ELR (cell line): ENCODE data around the gene PDPK1.
"Not testable (repeated sequence)": the region's sequence is repeated elsewhere in the genome, so short reads cannot be mapped to it uniquely, and the experiment has no call there.

Experiments used
- DNase-seq: peaks from one replicate; pipeline ENCODE4 v3.0.0-alpha.2; 2015; ENCODE audit warnings: low read depth

Gene PDPK1

DNA sequence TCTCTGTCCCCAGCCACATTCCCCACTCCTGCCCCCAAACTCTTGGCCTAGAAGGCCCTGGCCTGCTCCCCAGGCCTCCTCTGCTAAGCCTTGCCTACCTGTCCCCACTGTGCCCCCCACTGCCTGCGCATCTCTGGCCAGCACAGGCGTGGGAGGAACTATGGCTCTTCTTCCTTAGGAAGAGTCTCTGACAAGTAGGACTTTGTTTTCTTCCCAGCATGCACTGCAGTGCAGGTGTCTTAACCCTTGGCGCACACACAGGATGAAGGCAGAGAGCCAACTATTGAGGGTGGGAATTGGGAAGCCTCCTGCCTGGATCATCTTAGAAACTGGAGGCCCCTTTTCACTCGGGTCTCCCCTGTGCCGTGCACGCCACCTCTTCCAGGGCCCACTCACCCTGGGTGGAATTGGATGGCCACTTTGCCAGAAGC lies 14.0 kb upstream of the PDPK1 start:
- no peak for DNase-seq

GRCh38 chr16:2524339-2524938 lies 13.4 kb upstream of the PDPK1 start:
- no peak for DNase-seq

DNA sequence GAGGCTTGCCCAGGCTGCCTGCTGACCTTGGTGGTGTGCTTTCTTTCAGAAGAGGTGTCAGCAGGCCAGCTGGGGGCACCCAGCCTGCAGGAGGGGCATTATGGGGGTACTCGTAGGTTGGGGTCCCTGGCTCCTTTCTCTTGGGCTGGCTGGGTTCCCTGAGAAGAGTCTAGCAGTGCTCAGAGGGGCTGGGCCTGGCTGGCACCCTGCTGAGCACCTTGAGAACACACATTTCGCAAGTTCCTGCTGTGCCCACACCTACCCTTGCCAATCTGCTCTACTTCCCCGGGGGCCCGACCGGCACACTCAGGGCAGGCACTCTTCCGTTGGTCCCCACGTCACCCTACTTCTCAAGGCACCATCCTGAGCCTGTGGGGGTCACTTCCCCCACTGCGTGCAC lies 11.7 kb upstream of the PDPK1 start:
- DNase-seq = no peak

GRCh38 chr16:2527071-2527783 lies 10.6 kb upstream of the PDPK1 start:
- DNase-seq = no peak

- DNase-seq = no peak
Observed at GRCh38 chr16:2527784-2528100, 10.1 kb upstream of the PDPK1 start.

DNA sequence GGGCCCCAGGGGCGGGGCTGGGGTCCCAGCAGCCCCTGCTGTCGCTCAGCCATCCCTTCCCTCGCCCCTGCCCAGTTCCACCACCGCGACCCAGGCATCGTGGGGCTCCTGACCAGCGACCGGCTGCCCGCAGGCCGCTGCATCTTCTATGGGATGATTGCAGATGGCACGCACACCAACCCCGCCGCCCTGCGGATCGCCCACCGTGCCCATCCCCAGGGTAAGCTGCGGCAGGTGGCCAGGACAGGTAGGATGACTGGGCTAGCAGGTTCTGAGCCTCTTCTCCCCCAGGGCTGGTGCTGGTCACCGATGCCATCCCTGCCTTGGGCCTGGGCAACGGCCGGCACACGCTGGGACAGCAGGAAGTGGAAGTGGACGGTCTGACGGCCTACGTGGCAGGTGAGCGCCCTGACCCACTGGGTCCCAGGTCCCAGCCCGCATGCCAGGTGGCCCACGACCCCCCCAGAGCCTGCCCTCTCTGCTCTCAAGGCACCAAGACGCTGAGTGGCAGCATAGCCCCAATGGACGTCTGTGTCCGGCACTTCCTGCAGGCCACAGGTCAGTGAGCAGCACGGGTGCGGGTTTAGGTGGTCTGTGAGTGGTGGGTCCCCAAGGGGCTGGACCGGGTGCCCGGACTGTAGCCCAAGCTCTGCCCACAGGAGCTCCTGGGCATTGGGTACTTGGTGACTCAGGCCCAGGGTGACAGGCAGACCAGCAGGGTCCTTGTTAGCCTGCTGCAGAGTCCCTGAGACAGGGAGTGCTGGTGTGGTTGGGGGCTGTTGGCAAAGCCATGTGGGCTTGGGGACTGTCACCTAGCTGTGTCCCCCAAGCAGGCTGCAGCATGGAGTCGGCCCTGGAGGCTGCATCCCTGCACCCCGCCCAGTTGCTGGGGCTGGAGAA lies 9.4 kb upstream of the PDPK1 start:
- DNase-seq = no peak

DNA sequence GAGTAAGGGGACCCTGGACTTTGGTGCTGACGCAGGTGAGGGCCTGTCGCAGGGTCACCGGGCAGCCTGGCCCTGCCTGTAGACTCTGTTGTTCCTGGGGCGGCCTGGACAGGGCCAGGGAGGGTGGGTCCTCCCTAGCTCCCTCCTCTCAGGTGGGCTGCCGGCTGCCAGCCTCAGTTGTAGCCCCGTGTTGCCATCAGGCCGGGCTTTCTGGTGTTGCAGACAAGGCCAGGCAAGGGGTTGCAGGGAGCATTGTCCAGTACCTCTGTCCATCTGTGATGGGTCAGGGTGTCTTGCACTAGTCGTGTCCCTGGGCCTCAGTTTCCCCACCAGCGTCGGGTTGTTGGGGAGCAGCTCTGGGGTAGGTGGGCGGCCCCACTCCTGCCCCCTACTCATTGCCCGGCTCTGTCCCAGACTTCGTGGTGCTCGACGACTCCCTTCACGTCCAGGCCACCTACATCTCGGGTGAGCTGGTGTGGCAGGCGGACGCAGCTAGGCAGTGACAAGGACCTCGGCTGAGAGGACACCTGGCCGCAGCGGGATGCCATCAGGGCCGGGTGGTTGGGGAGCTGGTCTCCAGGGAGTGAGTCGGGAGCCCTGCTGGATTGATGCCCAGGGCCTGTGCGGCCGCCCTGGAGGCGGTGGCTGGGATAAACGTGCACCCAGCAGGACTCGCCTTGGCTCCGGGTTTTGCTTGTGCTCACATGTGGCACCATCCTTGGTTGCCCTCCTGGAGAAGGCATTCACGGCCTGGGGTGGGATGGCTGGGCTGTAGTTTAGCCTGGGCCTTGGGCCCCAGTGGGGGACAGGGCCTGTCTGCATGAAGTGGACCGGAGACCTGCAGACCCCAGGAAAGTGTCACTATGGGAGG lies 8.5 kb upstream of the PDPK1 start:
- DNase-seq = peak; percentile 46

- no peak for DNase-seq
Observed at GRCh38 chr16:2529961-2530628, 7.7 kb upstream of the PDPK1 start.

DNA sequence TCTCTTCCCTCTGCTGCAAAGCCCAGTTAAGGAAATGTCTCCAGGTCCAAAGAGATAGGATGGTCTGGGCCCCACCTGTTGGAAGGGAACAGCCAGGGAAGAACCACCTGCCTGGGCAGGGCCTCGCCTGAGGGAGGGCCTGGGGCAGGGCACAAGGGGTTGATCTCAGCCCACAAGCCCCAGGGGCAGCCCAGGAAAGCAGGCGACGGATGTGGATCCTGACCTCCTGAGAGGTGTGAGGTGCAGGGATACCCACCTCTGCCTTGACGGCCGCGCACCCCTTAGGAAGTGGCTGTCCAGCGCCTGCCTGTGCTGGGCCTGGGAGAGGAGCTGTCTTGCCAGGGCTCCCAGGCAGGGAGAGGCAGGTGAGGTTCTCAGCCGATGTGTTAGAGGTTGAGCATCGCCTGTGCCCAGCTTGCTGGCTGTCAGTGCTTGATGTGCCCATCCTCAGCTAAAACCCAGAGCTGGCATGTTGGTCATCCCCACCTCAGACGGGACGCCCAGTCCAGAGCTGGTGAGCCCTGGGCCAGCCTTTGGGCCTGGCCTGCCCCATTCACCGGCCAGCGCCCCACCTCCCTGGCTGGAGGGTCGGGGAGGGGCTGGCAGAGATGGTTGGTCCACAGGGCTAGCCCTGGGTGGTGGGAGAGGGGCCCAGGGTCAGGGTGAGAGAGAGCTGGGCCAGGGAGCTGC lies 7.0 kb upstream of the PDPK1 start:
- no peak for DNase-seq

- no peak for DNase-seq
Observed at GRCh38 chr16:2531371-2531695, 6.5 kb upstream of the PDPK1 start, which contains the start of gene CEMP1. TSS of gene CEMP1 (minus strand) at chr16:2531408. CDS start at chr16:2531073, 335 bp downstream.

- DNase-seq = peak; percentile 97
Observed at GRCh38 chr16:2531696-2532493, 5.9 kb upstream of the PDPK1 start.

- DNase-seq = peak; percentile 37
Observed at GRCh38 chr16:2532494-2533141, 5.2 kb upstream of the PDPK1 start.

- DNase-seq = not testable (repeated sequence)
Observed at GRCh38 chr16:2533142-2533755, 4.6 kb upstream of the PDPK1 start.

GRCh38 chr16:2533912-2534311 lies 3.9 kb upstream of the PDPK1 start:
- no peak for DNase-seq

- not testable (repeated sequence) for DNase-seq
Observed at GRCh38 chr16:2534335-2534734, 3.5 kb upstream of the PDPK1 start.

- DNase-seq = peak; percentile 70
Observed at GRCh38 chr16:2535625-2536013, 2.2 kb upstream of the PDPK1 start.

GRCh38 chr16:2539192-2539844 lies 1.5 kb downstream of the PDPK1 start:
- not testable (repeated sequence) for DNase-seq

- DNase-seq = peak; percentile 40
Observed at GRCh38 chr16:2539845-2540458, 2.1 kb downstream of the PDPK1 start.
